NOMO-1 treated with DMSO at 0.1 percent for 48 hours (cell line): ENCODE data around the gene DLGAP1.
"Not testable (repeated sequence)": the region's sequence is repeated elsewhere in the genome, so short reads cannot be mapped to it uniquely, and the experiment has no call there.

Experiments
- DNase-seq: peaks from one replicate; lab custom pipeline; 2025; ENCODE audit not compliant: unreplicated experiment; lab: John Stamatoyannopoulos, UW

DLGAP1 gene

DNA sequence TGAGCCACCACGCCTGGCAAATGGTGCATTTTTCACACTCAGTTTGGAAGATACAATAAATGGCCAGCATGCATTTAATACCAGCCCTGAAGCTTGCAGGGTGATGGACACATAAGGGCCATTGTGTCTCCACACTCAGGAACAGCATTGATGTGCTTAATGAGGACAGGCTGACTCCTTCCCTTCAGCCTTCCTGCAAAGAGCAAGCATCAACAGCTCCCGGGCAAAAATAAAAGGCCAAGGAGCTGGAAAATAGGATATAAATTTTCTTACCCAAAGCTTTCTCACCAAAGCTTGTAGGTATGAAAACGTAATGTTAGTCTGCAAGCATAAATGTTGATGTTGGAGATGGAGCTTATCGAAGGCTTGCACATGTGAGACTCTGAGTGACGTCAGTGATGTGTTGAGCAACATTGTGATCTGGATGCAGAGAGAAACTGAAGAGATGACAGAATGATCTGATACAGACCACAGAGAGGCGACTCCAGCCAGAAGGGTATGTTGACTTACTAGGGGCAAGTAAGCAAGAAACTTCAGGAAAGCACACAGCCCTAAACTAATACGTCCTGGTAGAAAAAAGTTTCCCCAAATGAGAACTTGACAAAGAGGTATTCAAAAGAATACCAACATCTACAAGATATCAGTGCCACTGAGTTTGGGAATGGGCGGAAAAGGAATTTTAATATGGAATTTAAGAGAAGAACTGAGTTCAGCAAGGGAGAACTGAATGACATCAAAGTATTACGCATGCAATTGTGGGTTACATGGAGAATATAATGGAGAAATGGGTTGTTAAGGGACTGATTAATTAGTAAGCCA lies 748.6 kb downstream of the DLGAP1 start:
- DNase-seq, result peak; percentile 1

DNA sequence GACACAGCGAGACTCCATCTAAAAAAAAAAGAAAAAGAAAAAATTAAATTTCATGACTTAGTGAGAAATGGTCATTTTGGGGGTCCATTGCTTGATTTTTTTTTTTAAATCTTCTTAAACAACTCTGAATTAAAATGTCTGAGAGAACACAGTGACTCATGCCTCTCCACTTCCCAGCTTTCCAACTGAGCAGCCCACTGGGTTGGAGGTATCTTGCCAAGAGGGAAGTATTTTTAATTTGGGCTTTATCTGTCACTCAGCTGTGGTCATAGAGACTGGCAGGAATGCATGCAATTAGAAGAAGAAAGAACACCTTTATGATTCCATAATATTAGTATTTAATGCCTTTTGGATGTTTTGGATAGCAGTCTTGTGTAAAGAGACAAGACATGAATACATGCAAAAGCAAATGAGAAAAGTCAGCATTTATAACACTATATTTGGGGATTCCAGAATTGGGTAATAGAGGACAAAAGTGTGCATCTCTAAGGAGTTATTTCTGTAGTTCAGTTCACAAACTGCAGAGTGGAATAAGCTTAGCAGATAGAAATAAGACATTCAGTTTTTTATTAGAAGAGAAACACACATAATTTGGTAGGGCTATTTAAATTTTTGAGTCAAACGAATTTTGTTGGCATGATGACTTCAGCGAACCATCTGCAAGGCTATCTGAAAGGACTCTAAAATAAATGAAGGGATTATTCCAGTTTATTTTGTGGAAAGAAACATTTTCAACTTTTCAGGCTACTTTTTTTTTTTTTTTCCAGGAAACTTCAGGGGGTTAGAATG lies 750.4 kb downstream of the DLGAP1 start:
- DNase-seq, result no peak

DNA sequence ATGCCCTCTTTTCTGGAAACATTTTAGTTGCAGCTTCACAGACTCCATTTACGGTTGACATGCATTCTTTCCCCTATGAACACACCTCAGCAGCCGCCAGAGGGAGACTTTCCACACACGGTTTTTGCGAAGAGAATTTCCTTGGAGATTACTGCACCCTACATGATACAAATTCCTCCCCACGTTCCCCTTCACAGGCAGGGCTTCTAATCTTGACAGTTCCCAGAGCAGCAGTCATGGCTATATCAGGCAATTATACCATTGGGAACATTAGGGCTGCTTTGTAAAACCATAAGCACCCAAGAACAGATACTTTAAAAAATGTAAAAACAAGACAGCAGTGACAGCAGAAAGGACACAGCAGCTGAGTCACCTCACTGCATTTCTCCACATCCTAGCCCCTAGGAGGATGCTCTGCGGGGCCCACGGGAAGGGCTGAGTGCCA lies 751.4 kb downstream of the DLGAP1 start:
- DNase-seq, result peak; percentile 64

DNA sequence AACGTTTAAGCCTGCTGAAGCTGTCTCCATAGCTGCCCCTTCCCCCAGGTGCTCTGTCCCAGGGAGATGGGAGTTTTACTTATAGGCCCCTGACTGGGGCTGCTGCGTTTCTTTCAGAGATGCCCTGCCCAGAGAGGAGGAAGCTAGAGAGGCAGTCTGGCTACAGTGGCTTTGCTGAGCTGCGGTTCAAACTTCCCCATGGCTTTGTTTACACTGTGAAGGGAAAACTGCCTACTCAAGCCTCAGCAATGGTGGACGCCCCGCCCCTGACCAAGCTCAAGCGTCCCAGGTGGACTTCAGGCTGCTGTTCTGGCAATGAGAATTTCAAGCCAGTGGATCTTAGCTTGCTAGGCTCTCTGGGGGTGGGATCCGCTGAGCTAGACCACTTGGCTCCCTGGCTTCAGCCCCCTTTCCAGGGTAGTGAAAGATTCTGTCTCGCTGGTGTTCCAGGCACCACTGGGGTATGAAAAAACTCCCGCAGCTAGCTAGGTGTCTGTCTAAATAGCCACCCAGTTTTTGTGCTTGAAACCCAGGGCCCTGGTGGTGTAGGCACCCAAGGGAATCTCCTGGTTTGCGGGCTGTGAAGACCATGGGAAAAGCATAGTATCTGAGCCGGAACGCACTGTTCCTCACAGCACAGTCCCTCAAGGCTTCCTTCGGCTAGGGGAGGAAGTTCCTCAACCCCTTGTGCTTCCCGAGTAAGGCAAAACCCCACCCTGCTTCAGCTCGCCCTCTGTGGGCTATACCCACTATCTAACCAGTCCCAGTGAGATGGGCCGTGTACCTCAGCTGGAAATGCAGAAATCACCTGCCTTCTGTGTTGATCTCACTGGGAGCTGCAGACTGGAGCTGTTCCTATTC lies 755.2 kb downstream of the DLGAP1 start:
- DNase-seq, result peak; percentile 26

DNA sequence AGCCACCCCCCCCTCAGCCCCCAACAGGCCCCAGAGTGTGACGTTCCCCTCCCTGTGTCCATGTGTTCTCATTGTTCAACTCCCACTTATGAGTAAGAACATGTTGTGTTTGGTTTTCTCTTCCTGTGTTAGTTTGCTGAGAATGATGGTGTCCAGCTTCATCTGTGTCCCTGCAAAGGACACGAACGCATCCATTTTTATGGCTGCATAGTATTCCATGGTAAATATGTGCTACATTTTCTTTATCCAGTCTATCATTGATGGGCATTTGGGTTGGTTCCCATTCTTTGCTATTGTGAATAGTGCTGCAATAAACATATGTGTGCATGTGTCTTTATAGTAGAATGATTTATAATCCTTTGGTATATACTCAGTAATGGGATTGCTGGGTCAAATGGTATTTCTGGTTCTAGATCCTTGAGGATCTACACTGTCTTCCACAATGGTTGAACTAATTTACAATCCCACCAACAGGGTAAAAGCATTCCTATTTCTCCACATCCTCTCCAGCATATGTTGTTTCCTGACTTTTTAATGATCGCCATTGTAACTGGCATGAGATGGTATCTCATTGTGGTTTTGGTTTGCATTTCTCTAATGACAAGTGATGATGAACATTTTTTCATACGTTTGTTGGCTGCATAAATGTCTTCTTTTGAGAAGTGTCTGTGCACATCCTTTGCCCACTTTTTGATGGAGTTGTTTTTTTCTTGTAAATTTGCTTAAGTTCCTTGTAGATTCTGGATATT lies 760.9 kb downstream of the DLGAP1 start:
- not testable (repeated sequence) for DNase-seq

DNA sequence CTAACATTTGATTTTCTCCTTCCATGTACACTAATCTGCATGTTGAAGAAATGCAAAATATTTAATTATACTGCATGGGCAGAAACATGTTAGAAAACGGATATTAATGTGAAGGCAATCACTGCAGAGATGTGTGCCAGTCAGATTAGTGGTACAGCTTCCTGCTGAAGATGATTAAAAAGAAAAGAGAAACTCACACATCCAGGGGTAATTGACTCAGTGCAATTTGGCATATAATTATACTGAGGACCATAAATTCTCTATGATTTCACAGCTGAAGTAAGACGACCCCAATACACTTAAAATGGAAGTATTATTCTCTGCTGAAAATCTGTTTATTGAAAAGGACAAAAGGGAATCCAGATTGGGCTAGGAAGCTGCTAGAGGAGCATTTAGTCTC lies 761.7 kb downstream of the DLGAP1 start:
- DNase-seq, result no peak

DNA sequence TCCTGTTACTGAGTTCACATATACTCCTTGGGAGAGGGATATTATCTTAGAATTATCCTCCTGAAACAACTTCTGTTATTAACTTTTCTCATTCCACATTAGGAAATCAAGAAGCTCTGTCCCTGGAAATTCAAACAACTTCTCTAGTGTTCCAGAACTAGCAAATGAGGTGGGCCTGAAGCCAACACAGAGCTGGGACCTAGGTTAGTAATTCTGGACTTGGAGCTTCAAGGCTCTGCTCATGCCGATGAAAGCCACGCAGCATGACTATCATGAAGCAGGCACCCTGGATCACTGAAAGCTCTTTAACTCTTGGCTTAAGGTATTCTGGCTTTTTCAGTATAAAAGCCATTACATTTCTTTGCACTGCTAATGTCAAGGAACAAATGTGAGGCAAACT lies 762.4 kb downstream of the DLGAP1 start:
- DNase-seq, result no peak

DNA sequence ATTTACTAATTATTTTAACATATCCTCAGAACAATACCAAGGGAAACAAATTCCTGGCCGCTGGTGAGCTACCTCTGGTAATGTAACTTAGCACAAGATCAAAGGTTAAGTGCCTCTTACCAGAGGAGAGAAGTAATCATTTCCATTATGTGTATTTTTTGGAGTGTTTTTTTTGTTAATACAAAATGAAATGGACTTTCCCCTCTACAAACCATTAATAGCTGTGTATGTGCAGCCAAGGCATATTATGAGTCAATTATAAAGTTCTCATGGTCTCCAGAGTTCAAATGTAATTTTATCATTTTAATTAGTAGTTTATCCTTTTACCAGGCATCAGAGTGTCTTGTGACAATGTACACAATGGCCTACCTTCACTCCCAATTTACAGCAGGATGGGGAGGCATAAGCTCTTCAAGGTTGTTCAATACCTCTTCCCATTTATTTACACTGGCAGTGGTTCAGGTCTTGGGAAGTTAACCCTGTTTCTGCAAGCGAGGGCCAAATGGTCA lies 762.9 kb downstream of the DLGAP1 start:
- DNase-seq, result no peak

DNA sequence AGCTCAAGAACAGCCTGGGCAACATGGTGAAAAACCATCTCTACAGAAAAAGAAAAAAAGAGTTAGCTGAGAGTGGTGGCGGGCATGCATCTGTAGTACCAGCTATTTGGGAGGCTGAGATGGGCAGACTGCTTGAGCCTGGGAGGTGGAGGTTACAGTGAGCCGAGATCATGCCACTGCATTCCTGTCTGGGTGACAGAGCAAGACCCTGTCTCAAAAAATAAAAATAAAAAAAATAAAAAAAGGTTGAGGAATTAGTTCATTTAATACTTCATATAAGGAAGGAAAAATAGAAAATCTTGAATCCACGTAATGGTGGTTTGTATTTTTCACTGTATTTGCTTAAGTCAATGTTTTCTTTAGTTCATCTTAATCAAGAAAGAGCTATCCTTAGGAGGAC lies 763.4 kb downstream of the DLGAP1 start:
- no peak for DNase-seq

DNA sequence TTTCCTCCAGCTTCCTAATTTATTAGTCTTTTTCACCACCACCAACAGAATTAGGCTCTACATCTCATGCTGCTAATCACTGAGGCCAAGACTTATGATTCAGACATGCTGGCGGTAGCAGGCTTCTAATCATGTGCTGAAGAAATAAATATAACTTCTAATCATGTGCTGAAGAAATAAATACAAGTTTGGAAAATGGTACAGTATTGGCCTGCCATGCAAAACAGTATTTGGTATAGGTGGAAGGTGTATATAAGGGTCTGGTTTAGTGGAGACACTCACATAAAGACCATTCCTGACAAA lies 764.4 kb downstream of the DLGAP1 start:
- DNase-seq, result no peak

DNA sequence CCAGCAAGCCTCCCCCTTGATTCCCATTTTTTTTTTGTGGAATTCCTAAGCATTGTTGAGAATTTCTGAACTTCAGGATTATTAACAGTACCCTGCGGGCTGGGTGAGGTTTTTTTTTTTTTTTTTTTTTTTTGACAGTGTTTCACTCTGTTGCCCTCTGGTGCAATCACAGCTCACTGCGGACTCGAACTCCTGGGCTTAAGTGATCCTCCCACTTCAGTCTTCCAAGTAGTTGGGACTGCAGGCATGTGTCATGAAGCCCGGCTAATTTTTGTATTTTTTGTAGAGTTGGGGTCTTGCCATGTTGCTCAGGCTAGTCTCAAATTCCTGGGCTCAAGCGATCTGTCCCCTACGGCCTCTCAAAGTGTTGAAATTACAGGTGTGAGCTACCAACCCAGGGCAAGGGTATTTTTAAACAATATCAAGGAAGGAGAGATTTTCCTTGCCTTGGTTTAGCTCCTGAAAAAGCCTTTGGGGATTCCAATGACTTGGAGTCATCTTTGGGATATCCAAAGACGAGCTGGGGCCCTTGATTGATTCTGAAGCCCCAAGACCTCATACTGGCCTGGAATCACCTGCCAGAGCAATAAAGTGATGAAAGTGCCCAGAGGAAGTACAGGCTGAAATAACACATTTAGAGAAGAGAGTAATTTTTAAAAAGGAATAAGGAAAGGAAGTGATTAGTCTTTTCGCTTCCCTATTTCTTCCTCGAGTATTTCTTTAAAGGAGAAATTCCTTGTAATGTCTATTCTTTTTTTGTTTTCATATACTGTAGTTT lies 764.9 kb downstream of the DLGAP1 start:
- DNase-seq, result peak; percentile 80

DNA sequence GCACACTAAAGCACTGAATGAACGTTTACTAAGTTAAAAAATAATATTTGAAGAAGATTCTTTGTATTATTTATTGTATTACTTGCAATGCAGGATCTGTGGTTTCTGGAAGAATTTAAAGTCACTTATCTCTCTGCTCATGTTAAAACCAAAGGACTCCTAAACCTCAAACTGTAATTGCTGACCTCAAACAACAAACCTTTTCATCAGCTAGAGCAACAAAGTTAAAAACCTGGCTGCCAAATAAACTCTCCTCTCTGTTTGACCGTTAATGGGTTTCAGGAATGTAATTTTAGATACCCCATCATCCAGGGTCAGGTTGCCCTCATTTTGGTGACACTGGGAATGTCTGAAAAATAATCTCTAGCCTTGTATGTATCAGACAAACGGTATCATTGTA lies 766.0 kb downstream of the DLGAP1 start:
- no peak for DNase-seq

DNA sequence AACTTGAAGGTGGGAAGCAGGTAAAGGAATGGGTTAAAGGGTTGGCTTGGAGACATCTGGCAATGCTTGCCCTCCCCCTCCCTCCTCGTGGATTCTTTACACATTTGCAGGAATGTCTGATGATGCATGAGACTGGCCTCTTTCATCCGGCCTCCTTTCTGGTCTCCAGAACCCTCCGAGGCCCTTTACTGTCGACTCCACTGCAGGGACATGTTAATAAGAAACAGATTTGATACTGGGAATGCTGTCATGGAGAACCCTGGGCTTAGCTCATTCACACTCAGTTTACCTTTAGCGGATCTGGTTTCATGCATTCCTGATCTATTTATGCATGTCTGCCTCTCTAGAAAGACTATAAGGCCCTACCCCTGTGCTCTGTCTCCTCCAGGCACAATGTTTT lies 766.4 kb downstream of the DLGAP1 start:
- no peak for DNase-seq

DNA sequence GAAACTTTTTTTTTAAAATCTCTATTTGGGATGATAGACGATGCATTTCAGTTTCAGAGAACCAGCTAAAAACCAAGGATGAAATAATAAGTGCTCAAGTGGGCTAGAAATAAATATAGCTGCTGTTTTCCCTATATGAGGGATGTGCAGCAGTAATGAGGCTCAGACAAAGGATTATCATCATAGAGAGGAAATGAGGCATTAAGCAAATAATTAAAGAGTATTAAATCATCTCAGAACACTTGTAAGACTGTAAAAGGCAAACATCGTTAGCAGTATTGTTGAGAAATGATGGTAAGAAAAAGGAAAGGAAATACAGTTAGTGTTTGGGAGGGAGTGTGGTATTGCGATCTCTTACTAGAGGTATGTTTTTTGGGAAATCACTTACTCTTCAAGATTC lies 771.6 kb downstream of the DLGAP1 start:
- peak; percentile 13 for DNase-seq

DNA sequence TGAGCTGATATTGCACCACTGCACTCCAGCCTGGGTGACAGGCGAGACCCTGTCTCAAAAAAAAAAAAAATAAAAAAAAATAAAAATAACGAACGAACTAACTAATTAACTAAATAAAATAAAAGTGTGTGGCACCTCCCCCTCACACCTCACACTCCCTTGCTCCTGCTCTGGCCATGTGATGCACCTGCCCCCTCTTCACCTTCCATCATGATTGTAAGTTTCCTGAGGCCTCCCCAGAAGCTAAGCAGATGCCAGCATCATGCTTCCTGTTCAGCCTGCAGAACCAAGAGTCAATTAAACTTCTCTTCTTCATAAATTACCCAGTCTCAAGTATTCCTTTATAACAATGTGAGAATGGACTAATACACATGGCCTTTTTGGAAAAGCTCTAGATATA lies 773.0 kb downstream of the DLGAP1 start:
- DNase-seq, result no peak

DNA sequence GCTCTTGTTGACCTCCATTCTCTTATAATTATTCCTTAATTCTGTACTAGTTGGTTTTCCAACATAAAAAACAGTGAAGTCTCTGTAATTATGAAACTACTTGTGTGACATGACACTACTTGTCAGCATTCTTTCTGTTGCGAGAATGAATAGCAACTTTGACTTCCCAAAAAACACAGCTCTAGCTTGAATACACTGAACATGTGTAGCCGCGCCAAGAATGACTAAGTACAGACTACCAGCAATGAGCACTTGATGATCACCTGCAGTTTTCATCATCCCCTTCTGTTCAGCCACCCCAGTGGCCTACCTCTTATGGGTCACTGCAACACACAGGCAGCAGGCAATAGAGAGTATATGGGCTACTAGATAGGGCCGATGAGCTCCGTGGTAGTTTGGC lies 775.9 kb downstream of the DLGAP1 start:
- peak; percentile 64 for DNase-seq

DNA sequence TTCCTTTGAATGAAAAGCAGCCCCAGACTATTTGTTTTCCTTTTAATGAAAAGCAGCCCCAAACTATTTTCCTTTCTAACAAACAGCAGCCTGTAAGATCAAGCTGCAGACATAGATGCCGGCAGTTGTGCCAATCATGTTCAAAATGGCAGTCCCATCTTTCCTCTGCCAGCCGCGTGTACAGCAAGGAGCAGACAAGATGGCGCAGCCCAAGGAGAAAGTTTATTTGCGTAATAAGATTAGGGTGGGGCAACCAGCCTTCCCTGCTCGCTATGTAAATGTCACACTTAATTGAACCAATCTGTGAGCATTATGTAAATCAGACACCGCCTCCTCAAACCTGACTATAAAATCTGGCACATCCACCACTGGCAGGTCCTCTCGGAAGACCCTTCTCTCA lies 779.1 kb downstream of the DLGAP1 start:
- no peak for DNase-seq

DNA sequence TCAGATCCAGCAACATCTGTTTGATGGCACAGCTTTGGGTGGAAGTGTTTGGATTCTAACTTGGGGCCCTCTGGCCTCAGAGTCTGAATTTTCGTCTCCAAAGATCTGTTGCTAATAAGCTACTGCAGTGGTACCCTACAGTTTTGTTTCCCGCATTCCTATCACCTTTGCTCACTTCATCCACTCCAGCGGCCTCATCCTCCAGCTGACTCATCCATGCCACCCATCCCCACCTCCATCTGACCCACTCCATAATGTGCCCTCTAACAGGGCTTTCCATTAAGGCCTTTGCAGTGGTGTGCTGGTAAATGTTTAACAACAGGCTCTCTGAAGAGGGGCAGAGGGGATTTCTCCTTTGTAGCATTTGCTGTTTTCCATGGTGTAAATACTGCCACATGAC lies 779.7 kb downstream of the DLGAP1 start:
- DNase-seq, result no peak

DNA sequence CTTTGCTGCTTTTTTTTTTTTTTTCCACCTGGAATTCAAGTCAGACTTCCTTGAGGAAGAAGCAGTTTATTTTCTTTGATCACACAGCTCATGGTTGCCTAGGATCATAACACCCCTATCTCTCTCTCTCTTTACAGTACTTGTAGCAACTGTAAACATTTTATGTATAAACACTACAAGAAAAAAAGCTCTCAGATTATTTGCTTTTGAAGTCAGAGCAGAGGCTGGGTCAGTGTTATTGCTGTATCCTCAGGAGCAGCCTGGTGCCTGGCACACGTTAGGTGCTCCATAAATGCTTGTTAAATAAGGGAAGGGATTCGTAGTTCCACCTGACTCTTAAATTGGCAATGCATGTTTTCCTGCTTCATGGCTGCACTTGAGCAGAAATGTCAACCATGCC lies 783.9 kb downstream of the DLGAP1 start:
- DNase-seq, result no peak

DNA sequence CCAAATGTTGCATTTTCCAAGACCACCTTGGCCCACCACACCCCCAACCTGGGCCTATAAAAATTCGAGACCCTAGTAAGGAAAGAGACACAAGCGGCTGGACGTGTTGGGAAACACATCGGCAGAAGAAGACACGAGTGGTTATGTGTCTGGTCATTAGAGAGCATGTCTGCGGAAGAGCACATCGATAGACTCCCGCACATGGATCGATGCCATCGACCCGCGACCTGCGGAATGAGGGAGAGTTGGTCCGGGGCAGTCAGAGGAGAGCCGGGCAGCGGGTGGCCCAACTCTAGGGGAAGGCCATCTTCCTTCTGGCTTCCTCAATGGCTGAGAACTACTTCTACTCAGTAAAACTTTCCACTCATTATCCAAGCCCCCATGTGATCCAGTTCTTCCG lies 785.7 kb downstream of the DLGAP1 start:
- DNase-seq, result no peak
